A549 (cell line): Measurements from ENCODE around the gene BICD2. TPM values are rescaled to one million over a fixed set of nuclear protein-coding genes. Genes with fewer than 3 reads are reported as not detected.

ENCODE experiments used
- ATAC-seq, 2 experiments: fragments of 200-7000 bp in 1 of 2; fragments of >200 bp in 1 of 2; cut with Nextera tagmentation in 1 of 2; cut with Tn5 transposase in 1 of 2; 3 replicates each; pipeline versions ENCODE4 v1.8.0 to v1.9.1; 2018 to 2020; ENCODE audit warnings: mild to moderate bottlenecking in 1 of 2, moderate library complexity in 1 of 2
- CTCF ChIA-PET: fragments of 300-600 bp; sonication (Branson Sonifier 250); formaldehyde crosslinking; extraction: SDS; loops from one replicate; lab custom pipeline; 2021; ENCODE audit warnings: antibody characterized with exemption, inconsistent platforms; lab: Yijun Ruan, JAX
- POLR2A ChIA-PET: fragments of 350-600 bp; formaldehyde crosslinking; extraction: SDS; loops from one replicate; lab custom pipeline; 2021; ENCODE audit warnings: antibody characterized with exemption, inconsistent platforms; lab: Yijun Ruan, JAX
- DNase-seq, 2 experiments: peaks; one replicate each; pipeline versions ENCODE4 v3.0.0 to v3.0.0-alpha.2; 2011 to 2016; ENCODE audit warnings: low read depth in 1 of 2, low spot score in 1 of 2
- FAIRE-seq: peaks from 2 replicates; lab custom pipeline; 2011; peaks lifted over from hg19 to GRCh38; lab: Jason Lieb, UNC
- H3K27ac ChIP-seq, 2 experiments: fragments of >200 bp; sonication (Bioruptor Twin); formaldehyde crosslinking; 3 replicates each; pipeline ENCODE4 v1.5.1; 2016 to 2017
- H3K4me1 ChIP-seq: fragments of >200 bp; sonication (Bioruptor Twin); formaldehyde crosslinking; 3 replicates; pipeline ENCODE4 v1.6.1; 2016
- H3K4me2 ChIP-seq: fragments of >200 bp; sonication (Bioruptor Twin); formaldehyde crosslinking; 3 replicates; pipeline ENCODE4 v1.6.1; 2016
- H3K4me3 ChIP-seq: fragments of >200 bp; sonication (Bioruptor Twin); formaldehyde crosslinking; 3 replicates; pipeline ENCODE4 v1.5.1; 2016
- H3K9me3 ChIP-seq: fragments of >200 bp; sonication (Bioruptor Twin); formaldehyde crosslinking; 3 replicates; pipeline ENCODE4 v1.6.1; 2016
- CBX2 ChIP-seq: fragments of 200-600 bp; sonication (generic); IDR thresholded peaks from 2 replicates; pipeline ENCODE4 v1.6.1; 2016; ENCODE audit warnings: low read depth, mild to moderate bottlenecking, borderline replicate concordance
- CTCF ChIP-seq: fragments of >200 bp; sonication (Bioruptor Twin); formaldehyde crosslinking; IDR thresholded peaks from 3 replicates; pipeline ENCODE4 v1.5.1; 2016
- EP300 ChIP-seq, 2 experiments: fragments of >200 bp; sonication (Bioruptor Twin); formaldehyde crosslinking; IDR thresholded peaks; 2 replicates in 1 of 2; 3 replicates in 1 of 2; pipeline ENCODE4 v1.6.1; 2016 to 2017
- GATA3 ChIP-seq: IDR thresholded peaks from 2 replicates; pipeline ENCODE4 v1.6.1; 2012; ENCODE audit warnings: borderline replicate concordance
- HDAC2 ChIP-seq: fragments of 200-600 bp; sonication (generic); IDR thresholded peaks from 2 replicates; pipeline ENCODE4 v1.6.1; 2016
- HES2 ChIP-seq: fragments of >200 bp; sonication (Bioruptor Twin); formaldehyde crosslinking; IDR thresholded peaks from 2 replicates; pipeline ENCODE4 v1.6.1; 2016
- HOXA7 ChIP-seq: fragments of 250-450 bp; sonication (Bioruptor Pico); IDR thresholded peaks from 2 replicates; pipeline ENCODE4 v1.5.0; 2020; ENCODE audit warnings: mild to moderate bottlenecking, moderate library complexity
- HOXB13 ChIP-seq: fragments of 250-450 bp; sonication (Bioruptor Pico); IDR thresholded peaks from 2 replicates; pipeline ENCODE4 v1.5.0; 2020; ENCODE audit warnings: low read depth, mild to moderate bottlenecking, moderate library complexity
- HOXB5 ChIP-seq: fragments of 250-450 bp; sonication (Bioruptor Pico); IDR thresholded peaks from 2 replicates; pipeline ENCODE4 v1.5.0; 2020; ENCODE audit warnings: mild to moderate bottlenecking, moderate library complexity
- KDM1A ChIP-seq: fragments of 200-600 bp; sonication (generic); IDR thresholded peaks from 2 replicates; pipeline ENCODE4 v1.6.1; 2016; ENCODE audit warnings: low read depth, mild to moderate bottlenecking
- MAFK ChIP-seq: fragments of 450-650 bp; IDR thresholded peaks from 2 replicates; pipeline ENCODE4 v1.6.1; 2014; ENCODE audit not compliant: partially characterized antibody
- MYC ChIP-seq: IDR thresholded peaks from 2 replicates; pipeline ENCODE4 v1.6.1; 2012; ENCODE audit warnings: mild to moderate bottlenecking, inconsistent platforms, low read length, improper control_type of control experiment, borderline replicate concordance
- NPAS2 ChIP-seq: fragments of 250-450 bp; sonication (Bioruptor Pico); IDR thresholded peaks from 2 replicates; pipeline ENCODE4 v1.8.0; 2022; ENCODE audit warnings: mild to moderate bottlenecking, moderate library complexity, borderline replicate concordance
- PBX3 ChIP-seq: IDR thresholded peaks from 2 replicates; pipeline ENCODE4 v1.6.1; 2012
- PHF8 ChIP-seq: fragments of 200-600 bp; sonication (generic); IDR thresholded peaks from 2 replicates; pipeline ENCODE4 v1.6.1; 2016; ENCODE audit warnings: low read depth, mild to moderate bottlenecking, antibody characterized with exemption, moderate library complexity, borderline replicate concordance
- POLR2A ChIP-seq: IDR thresholded peaks from 2 replicates; pipeline ENCODE4 v1.6.1; 2012; ENCODE audit warnings: mild to moderate bottlenecking, low read length
- POLR2AphosphoS2 ChIP-seq: conservative IDR thresholded peaks from 2 replicates; pipeline ENCODE4 v1.6.1; 2012; ENCODE audit warnings: low read length, improper control_type of control experiment, inconsistent platforms
- RAD21 ChIP-seq, 2 experiments: fragments of >200 bp in 1 of 2; sonication (Bioruptor Twin) in 1 of 2; formaldehyde crosslinking in 1 of 2; IDR thresholded peaks in 1 of 2; conservative IDR thresholded peaks in 1 of 2; 2 replicates in 1 of 2; 3 replicates in 1 of 2; pipeline ENCODE4 v1.6.1; 2012 to 2018; ENCODE audit warnings: inconsistent platforms in 1 of 2
- RCOR1 ChIP-seq: fragments of 150-350 bp; IDR thresholded peaks from 2 replicates; pipeline ENCODE4 v1.6.1; 2014; ENCODE audit warnings: antibody characterized with exemption, low read length, low read depth
- SMC3 ChIP-seq: fragments of >200 bp; sonication (Bioruptor Twin); formaldehyde crosslinking; IDR thresholded peaks from 3 replicates; pipeline ENCODE4 v1.6.1; 2018; ENCODE audit warnings: inconsistent platforms
- SREBF2 ChIP-seq: fragments of 450-650 bp; IDR thresholded peaks from 2 replicates; pipeline ENCODE4 v1.6.1; 2014; ENCODE audit warnings: mild to moderate bottlenecking, moderate library complexity
- TFCP2L1 ChIP-seq: fragments of 250-450 bp; sonication (Bioruptor Pico); IDR thresholded peaks from 2 replicates; pipeline ENCODE4 v1.5.0; 2021; ENCODE audit warnings: mild to moderate bottlenecking
- USF2 ChIP-seq: fragments of 450-650 bp; IDR thresholded peaks from 2 replicates; pipeline ENCODE4 v1.6.1; 2014; ENCODE audit warnings: antibody characterized with exemption
- ZFP36 ChIP-seq: fragments of 450-650 bp; IDR thresholded peaks from 2 replicates; pipeline ENCODE4 v1.6.1; 2014; ENCODE audit warnings: borderline replicate concordance; ENCODE audit not compliant: partially characterized antibody
- WGBS: methylation state at CpG from one replicate; pipeline ENCODE4 v1.1.6; 2017; ENCODE audit errors: missing lambda C conversion rate; 5-methylcytosine and 5-hydroxymethylcytosine counted together
- polyA plus RNA-seq, 4 experiments: library from polyadenylated mRNA; depleted of rRNA in 3 of 4; stranded (reverse); fragments of >200 nt; fragmentation: RNase III in 1 of 4; extraction: RNeasy Plus Mini Kit Qiagen cat#74134 plus additional on column Dnase treatment in 1 of 4; gene quantifications; 2 replicates in 3 of 4; 3 replicates in 1 of 4; pipeline ENCODE4 v1.2.3, GENCODE V29; 2011 to 2017
- TF ChIP-seq, protein P1 (sequence below): fragments of 250-450 bp; sonication (Bioruptor Pico); IDR thresholded peaks from 2 replicates; pipeline ENCODE4 v1.5.0; 2020; ENCODE audit warnings: low read depth, mild to moderate bottlenecking, moderate library complexity
- TF ChIP-seq, protein P2 (sequence below): fragments of >200 bp; sonication (Bioruptor Twin); formaldehyde crosslinking; IDR thresholded peaks from 3 replicates; pipeline ENCODE4 v1.6.1; 2016
- TF ChIP-seq, protein P3 (sequence below): fragments of 250-450 bp; sonication (Bioruptor Pico); IDR thresholded peaks from 2 replicates; pipeline ENCODE4 v1.5.0; 2021; ENCODE audit warnings: mild to moderate bottlenecking, moderate library complexity, borderline replicate concordance

Gene BICD2
- polyA plus RNA-seq, 2 of the 4 experiments (the other 2 are of a cell fraction): 10.2 to 26.1 TPM

DNA sequence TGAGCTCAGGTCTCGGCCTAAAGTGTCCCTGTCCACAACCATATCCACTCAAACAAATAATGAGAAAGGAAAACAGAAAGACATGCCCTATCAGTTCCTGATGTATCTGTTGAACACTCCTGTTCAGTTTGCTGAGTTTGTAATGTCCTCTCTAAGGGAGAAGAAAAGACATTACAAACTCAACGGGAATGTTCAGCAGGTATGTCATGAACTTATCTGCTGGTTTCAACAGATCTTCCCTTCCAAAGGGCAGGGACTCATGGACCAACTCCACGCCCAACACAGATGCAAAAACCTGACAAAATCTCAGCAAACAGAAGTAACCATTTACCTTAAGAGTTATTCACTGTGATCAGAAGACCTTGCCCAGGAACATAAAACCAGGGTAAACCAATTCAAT, 23.7 kb downstream of the BICD2 start:
- Histone ChIP-seq H3K4me3 (no peak overlapping the region), H3K9me3 (no peaks in the 10 kb centered on the region), H3K4me1 (no peaks in the 10 kb centered on the region), H3K27ac (no peak overlapping the region)
- 74% methylated on average over 3 of the region's 3 CpGs for WGBS
- CTCF ChIA-PET: no interaction called here
- FAIRE-seq (no peak), ATAC-seq (no peak)
- TF ChIP-seq SREBF2: no peak
- TF ChIP-seq POLR2A: no peak
- no peak for TF ChIP-seq RAD21 (conservative IDR thresholded peaks at IDR 0.05 in 1 of 2, IDR thresholded peaks at IDR 0.05 in 1 of 2)
- TF ChIP-seq ZFP36: no peak
- TF ChIP-seq POLR2AphosphoS2: no peak
- TF ChIP-seq EP300 (IDR thresholded peaks at IDR 0.05): no peak
- no peak for TF ChIP-seq NPAS2
- no peak for TF ChIP-seq HDAC2
- TF ChIP-seq CBX2: no peak
- TF ChIP-seq, protein P1, sequence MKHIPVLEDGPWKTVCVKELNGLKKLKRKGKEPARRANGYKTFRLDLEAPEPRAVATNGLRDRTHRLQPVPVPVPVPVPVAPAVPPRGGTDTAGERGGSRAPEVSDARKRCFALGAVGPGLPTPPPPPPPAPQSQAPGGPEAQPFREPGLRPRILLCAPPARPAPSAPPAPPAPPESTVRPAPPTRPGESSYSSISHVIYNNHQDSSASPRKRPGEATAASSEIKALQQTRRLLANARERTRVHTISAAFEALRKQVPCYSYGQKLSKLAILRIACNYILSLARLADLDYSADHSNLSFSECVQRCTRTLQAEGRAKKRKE (CRISPR knock-in tag): no peak
- TF ChIP-seq HOXB5 (CRISPR knock-in tag): no peak
- TF ChIP-seq, all 56 proteins: peak for 0
- POLR2A ChIA-PET: no interaction called here
- no peak overlapping the region for H3K4me2 ChIP-seq
- DNase-seq: no peak

DNA sequence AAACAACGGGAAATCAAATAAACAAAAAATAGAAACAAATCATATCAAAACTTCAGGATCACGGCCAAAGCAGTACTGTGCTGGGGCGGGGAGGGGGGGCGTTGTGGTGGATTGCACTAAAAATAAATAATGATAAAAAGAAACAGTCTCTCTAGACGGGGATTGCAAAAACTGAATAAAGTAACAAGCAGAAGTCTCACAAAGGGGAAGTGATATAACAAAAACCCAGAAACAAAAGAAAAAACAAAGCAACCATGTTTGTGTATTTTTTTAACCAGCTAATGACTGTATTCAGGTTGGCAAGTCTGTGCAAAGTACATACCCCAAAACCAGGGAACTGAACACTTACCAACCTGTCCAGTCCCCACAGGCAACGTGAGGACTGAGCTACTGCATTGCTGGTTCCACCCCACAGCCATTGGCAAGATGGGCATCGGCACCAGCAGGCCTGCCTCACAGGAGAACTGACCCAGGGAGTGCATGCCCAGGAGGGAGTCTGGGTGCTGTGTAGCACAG, 24.1 kb downstream of the BICD2 start:
- CTCF ChIA-PET: no interaction called here
- WGBS: 82% methylated on average over 7 of the region's 7 CpGs
- FAIRE-seq (no peak), DNase-seq (no peak), ATAC-seq (no peak; a peak in 1 of 6 replicates)
- Histone ChIP-seq H3K4me1 (no peaks in the 10 kb centered on the region), H3K4me3 (no peak overlapping the region), H3K27ac (no peak overlapping the region), H3K9me3 (no peaks in the 10 kb centered on the region), H3K4me2 (no peak overlapping the region)
- POLR2A ChIA-PET: no interaction called here
- TF ChIP-seq MAFK: no peak
- no peak for TF ChIP-seq PHF8
- no peak for TF ChIP-seq RAD21 (conservative IDR thresholded peaks at IDR 0.05 in 1 of 2, IDR thresholded peaks at IDR 0.05 in 1 of 2)
- no peak for TF ChIP-seq HOXA7 (CRISPR knock-in tag)
- TF ChIP-seq HOXB13 (CRISPR knock-in tag): no peak
- TF ChIP-seq KDM1A: no peak
- TF ChIP-seq, protein P2, sequence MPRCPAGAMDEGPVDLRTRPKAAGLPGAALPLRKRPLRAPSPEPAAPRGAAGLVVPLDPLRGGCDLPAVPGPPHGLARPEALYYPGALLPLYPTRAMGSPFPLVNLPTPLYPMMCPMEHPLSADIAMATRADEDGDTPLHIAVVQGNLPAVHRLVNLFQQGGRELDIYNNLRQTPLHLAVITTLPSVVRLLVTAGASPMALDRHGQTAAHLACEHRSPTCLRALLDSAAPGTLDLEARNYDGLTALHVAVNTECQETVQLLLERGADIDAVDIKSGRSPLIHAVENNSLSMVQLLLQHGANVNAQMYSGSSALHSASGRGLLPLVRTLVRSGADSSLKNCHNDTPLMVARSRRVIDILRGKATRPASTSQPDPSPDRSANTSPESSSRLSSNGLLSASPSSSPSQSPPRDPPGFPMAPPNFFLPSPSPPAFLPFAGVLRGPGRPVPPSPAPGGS: no peak

- no peak overlapping the region for H3K27ac ChIP-seq
- POLR2A ChIA-PET: no interaction called here
- no peak for TF ChIP-seq CTCF
- TF ChIP-seq CBX2: no peak
- no peak for TF ChIP-seq PBX3
- no peak for TF ChIP-seq USF2
- TF ChIP-seq POLR2A: no peak
- no peak for TF ChIP-seq HOXA7 (CRISPR knock-in tag)
- no peak for TF ChIP-seq TFCP2L1 (CRISPR knock-in tag)
- TF ChIP-seq GATA3: no peak
- TF ChIP-seq, protein P3, sequence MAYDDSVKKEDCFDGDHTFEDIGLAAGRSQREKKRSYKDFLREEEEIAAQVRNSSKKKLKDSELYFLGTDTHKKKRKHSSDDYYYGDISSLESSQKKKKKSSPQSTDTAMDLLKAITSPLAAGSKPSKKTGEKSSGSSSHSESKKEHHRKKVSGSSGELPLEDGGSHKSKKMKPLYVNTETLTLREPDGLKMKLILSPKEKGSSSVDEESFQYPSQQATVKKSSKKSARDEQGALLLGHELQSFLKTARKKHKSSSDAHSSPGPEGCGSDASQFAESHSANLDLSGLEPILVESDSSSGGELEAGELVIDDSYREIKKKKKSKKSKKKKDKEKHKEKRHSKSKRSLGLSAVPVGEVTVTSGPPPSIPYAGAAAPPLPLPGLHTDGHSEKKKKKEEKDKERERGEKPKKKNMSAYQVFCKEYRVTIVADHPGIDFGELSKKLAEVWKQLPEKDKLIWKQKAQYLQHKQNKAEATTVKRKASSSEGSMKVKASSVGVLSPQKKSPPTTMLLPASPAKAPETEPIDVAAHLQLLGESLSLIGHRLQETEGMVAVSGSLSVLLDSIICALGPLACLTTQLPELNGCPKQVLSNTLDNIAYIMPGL (CRISPR knock-in tag): no peak
- no peak for TF ChIP-seq HES2
- TF ChIP-seq SMC3: no peak
- TF ChIP-seq RCOR1: no peak
- no peak for TF ChIP-seq MYC
Measured at GRCh38 chr9:92740009-92740408, 24.6 kb downstream of the BICD2 start.

More at GRCh38 chr9:92740009-92740408, 24.6 kb downstream of the BICD2 start:
- Histone ChIP-seq H3K9me3 (no peaks in the 10 kb centered on the region), H3K4me1 (no peaks in the 10 kb centered on the region), H3K4me2 (no peak overlapping the region), H3K4me3 (no peak overlapping the region)
- no peak for FAIRE-seq
- WGBS: 92% methylated on average over 3 of the region's 3 CpGs
- no peak for ATAC-seq
- CTCF ChIA-PET: interaction anchor here (2.1 kb wide), 1 partner anchor 23 kb away, joined by 6 read pairs; no protein-coding TSS in a partner anchor
- no peak for DNase-seq
